C4-2B (cell line): Measurements from ENCODE around the gene MIS12.

Experiments used
- ZFX ChIP-seq: fragments of 450-650 bp; IDR thresholded peaks from 2 replicates; pipeline ENCODE4 v1.6.1; 2017
- TF ChIP-seq, protein P1 (sequence below): fragments of 450-650 bp; conservative IDR thresholded peaks from 2 replicates; pipeline ENCODE4 v1.5.1; 2017; ENCODE audit warnings: mild to moderate bottlenecking

DNA sequence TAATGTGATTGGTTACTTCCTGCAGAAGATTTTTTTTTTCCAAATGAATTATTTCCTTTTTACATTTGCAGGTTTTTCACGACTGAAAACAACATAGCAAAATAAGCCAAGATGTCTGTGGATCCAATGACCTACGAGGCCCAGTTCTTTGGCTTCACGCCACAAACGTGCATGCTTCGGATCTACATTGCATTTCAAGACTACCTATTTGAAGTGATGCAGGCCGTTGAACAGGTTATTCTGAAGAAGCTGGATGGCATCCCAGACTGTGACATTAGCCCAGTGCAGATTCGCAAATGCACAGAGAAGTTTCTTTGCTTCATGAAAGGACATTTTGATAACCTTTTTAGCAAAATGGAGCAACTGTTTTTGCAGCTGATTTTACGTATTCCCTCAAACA is 2.4 kb downstream of the MIS12 start:
- TF ChIP-seq, protein P1, sequence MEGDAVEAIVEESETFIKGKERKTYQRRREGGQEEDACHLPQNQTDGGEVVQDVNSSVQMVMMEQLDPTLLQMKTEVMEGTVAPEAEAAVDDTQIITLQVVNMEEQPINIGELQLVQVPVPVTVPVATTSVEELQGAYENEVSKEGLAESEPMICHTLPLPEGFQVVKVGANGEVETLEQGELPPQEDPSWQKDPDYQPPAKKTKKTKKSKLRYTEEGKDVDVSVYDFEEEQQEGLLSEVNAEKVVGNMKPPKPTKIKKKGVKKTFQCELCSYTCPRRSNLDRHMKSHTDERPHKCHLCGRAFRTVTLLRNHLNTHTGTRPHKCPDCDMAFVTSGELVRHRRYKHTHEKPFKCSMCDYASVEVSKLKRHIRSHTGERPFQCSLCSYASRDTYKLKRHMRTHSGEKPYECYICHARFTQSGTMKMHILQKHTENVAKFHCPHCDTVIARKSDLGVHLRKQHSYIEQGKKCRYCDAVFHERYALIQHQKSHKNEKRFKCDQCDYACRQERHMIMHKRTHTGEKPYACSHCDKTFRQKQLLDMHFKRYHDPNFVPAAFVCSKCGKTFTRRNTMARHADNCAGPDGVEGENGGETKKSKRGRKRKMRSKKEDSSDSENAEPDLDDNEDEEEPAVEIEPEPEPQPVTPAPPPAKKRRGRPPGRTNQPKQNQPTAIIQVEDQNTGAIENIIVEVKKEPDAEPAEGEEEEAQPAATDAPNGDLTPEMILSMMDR, result no peak
- no peak for TF ChIP-seq ZFX
